Transverse colon (tissue), 4 donors: Measurements from ENCODE around the gene DAGLB.

Experiments
- CTCF ChIP-seq, 5 experiments: fragments of 200-600 bp in 3 of 5; fragments of 450-650 bp in 2 of 5; sonication (generic) in 3 of 5; IDR thresholded peaks; 1 replicate in 2 of 5; 2 replicates in 3 of 5; pipeline ENCODE4 v1.5.1; 2016 to 2017; ENCODE audit warnings: antibody characterized with exemption in 5 of 5, inconsistent platforms in 3 of 5, mild to moderate bottlenecking in 2 of 5, moderate library complexity in 1 of 5
- EP300 ChIP-seq: sonication (generic); formaldehyde crosslinking; IDR thresholded peaks from one replicate; pipeline ENCODE4 v1.6.1; 2017; ENCODE audit warnings: antibody characterized with exemption, low read depth
- POLR2A ChIP-seq: fragments of 450-650 bp; IDR thresholded peaks from one replicate; pipeline ENCODE4 v1.6.1; 2016; ENCODE audit warnings: antibody characterized with exemption, mild to moderate bottlenecking, moderate library complexity
- POLR2AphosphoS5 ChIP-seq, 3 donors: sonication (generic); formaldehyde crosslinking; IDR thresholded peaks; one replicate each; pipeline ENCODE4 v1.6.1; 2016; ENCODE audit warnings: antibody characterized with exemption in 3 of 3

GRCh38 chr7:6420680-6421079 lies 27.1 kb downstream of the DAGLB start:
- TF ChIP-seq CTCF (IDR thresholded peaks at IDR 0.05) (no peak), EP300 (no peak), POLR2AphosphoS5 (IDR thresholded peaks at IDR 0.05) (no peak), POLR2A (no peak)
